HG02759 (cell line): Measurements from ENCODE around the gene CCDC13.

Experiments used
- ATAC-seq: cut with Tn5 transposase; IDR thresholded peaks from one replicate; pipeline ENCODE4 v1.9.1; 2021; ENCODE audit warnings: mild to moderate bottlenecking, moderate library complexity; ENCODE audit not compliant: unreplicated experiment

Gene CCDC13

GRCh38 chr3:42734263-42734860 lies 38.7 kb downstream of the CCDC13 start:
- no peak for ATAC-seq

GRCh38 chr3:42733501-42734262 lies 39.4 kb downstream of the CCDC13 start:
- ATAC-seq: no peak

- no peak for ATAC-seq
These were observed 40.1 kb downstream of the CCDC13 start for GRCh38 chr3:42732829-42733459.

GRCh38 chr3:42732196-42732828 lies 40.7 kb downstream of the CCDC13 start:
- ATAC-seq: no peak

GRCh38 chr3:42731476-42732195 lies 41.4 kb downstream of the CCDC13 start:
- no peak for ATAC-seq

- ATAC-seq: no peak
These were observed 42.2 kb downstream of the CCDC13 start for GRCh38 chr3:42730706-42731420.

- no peak for ATAC-seq
These were observed 42.8 kb downstream of the CCDC13 start for GRCh38 chr3:42730294-42730693.

- no peak for ATAC-seq
These were observed 43.5 kb downstream of the CCDC13 start for GRCh38 chr3:42729404-42730145.

GRCh38 chr3:42728668-42729364 lies 44.2 kb downstream of the CCDC13 start:
- no peak for ATAC-seq

GRCh38 chr3:42728056-42728455 lies 45.0 kb downstream of the CCDC13 start:
- ATAC-seq: no peak

GRCh38 chr3:42725454-42725853 lies 47.6 kb downstream of the CCDC13 start:
- no peak for ATAC-seq

- no peak for ATAC-seq
These were observed 49.8 kb downstream of the CCDC13 start for GRCh38 chr3:42723219-42723618.
